H1 (cell line): ENCODE data around the gene ZNF23. TPM values are rescaled to one million over a fixed set of nuclear protein-coding genes. Genes with fewer than 3 reads are reported as not detected.

Experiments
- BCL11A ChIP-seq, 2 experiments: IDR thresholded peaks; one replicate each; pipeline ENCODE4 v1.6.1; 2011; ENCODE audit warnings: low read depth in 2 of 2, low read length in 2 of 2, mild to moderate bottlenecking in 2 of 2
- BRCA1 ChIP-seq: IDR thresholded peaks from 2 replicates; pipeline ENCODE4 v1.6.1; 2012; ENCODE audit warnings: low read depth, low read length, improper control_type of control experiment
- CTCF ChIP-seq, 3 experiments: IDR thresholded peaks; 1 replicate in 2 of 3; 2 replicates in 1 of 3; pipeline versions ENCODE4 v1.5.1 to v1.6.1; 2011; ENCODE audit warnings: low read length in 3 of 3, mild to moderate bottlenecking in 3 of 3, inconsistent platforms in 2 of 3, low read depth in 1 of 3, moderate library complexity in 1 of 3; ENCODE audit not compliant: insufficient read depth in 1 of 3; ENCODE audit errors: control extremely low read depth in 1 of 3
- E2F6 ChIP-seq: IDR thresholded peaks from 2 replicates; pipeline ENCODE4 v1.6.1; 2012; ENCODE audit warnings: inconsistent platforms
- GTF2F1 ChIP-seq: IDR thresholded peaks from 2 replicates; pipeline ENCODE4 v1.6.1; 2012; ENCODE audit warnings: low read depth, low read length, improper control_type of control experiment, borderline replicate concordance
- HDAC6 ChIP-seq: IDR thresholded peaks from one replicate; pipeline ENCODE4 v1.7.1; 2012; ENCODE audit warnings: low read depth, mild to moderate bottlenecking, inconsistent platforms, low read length, moderate library complexity
- KDM1A ChIP-seq: fragments of 200-600, 300-600 bp; sonication (generic); IDR thresholded peaks from 2 replicates; pipeline ENCODE4 v1.7.1; 2016; ENCODE audit warnings: mild to moderate bottlenecking, low read length, borderline replicate concordance
- KDM4A ChIP-seq: IDR thresholded peaks from one replicate; pipeline ENCODE4 v1.7.1; 2012; ENCODE audit warnings: low read depth, mild to moderate bottlenecking, moderate library complexity, low read length, inconsistent platforms; ENCODE audit not compliant: severe bottlenecking
- MAFK ChIP-seq: IDR thresholded peaks from 2 replicates; pipeline ENCODE4 v1.6.1; 2012; ENCODE audit warnings: low read depth, mild to moderate bottlenecking, improper control_type of control experiment, low read length
- NANOG ChIP-seq: IDR thresholded peaks from 2 replicates; pipeline ENCODE4 v1.6.1; 2011; ENCODE audit warnings: low read length, low read depth, mild to moderate bottlenecking, inconsistent platforms; ENCODE audit not compliant: insufficient read depth, poor library complexity, severe bottlenecking
- PHF8 ChIP-seq: fragments of 200-600 bp; sonication (generic); conservative IDR thresholded peaks from 2 replicates; pipeline ENCODE4 v1.7.1; 2012; ENCODE audit warnings: low read depth, mild to moderate bottlenecking, inconsistent platforms, low read length, moderate library complexity
- POLR2AphosphoS5 ChIP-seq: IDR thresholded peaks from 2 replicates; pipeline ENCODE4 v1.6.1; 2011; ENCODE audit warnings: low read depth, low read length
- SIRT6 ChIP-seq: IDR thresholded peaks from one replicate; pipeline ENCODE4 v1.7.1; 2012; ENCODE audit warnings: low read length, inconsistent platforms
- SIX5 ChIP-seq: IDR thresholded peaks from 2 replicates; pipeline ENCODE4 v1.6.1; 2011; ENCODE audit warnings: mild to moderate bottlenecking, low read depth, low read length
- SUZ12 ChIP-seq: fragments of 200-600 bp; sonication (generic); IDR thresholded peaks from 2 replicates; pipeline ENCODE4 v1.6.1; 2012; ENCODE audit warnings: mild to moderate bottlenecking, inconsistent platforms, low read length, moderate library complexity, mixed read lengths
- polyA plus RNA-seq, 7 experiments: library from polyadenylated mRNA; depleted of rRNA in 3 of 7; stranded (reverse) in 5 of 7; unstranded in 2 of 7; fragments of >200 nt in 5 of 7; fragments of 200-250 nt in 2 of 7; gene quantifications; 1 replicate in 5 of 7; 2 replicates in 1 of 7; 4 replicates in 1 of 7; pipeline versions ENCODE4 v1.2.1 to v1.2.3, GENCODE V29; 2011 to 2013; ENCODE audit warnings: missing spikeins in 2 of 7, mixed read lengths in 2 of 7
- total RNA-seq: library from RNA; stranded (reverse); fragmentation: NEBNext Ultra II Directional; extraction: Animal tissue kit (Norgen Biotek cat#: 25700); gene quantifications from 2 replicates; pipeline ENCODE4 v1.2.1, GENCODE V29; 2021
- TF ChIP-seq, protein P1 (sequence below): IDR thresholded peaks from 2 replicates; pipeline ENCODE4 v1.6.1; 2012; ENCODE audit warnings: low read length, inconsistent platforms

Gene ZNF23
- total and polyA plus RNA-seq, 2 of the 8 experiments (the other 6 are each of a cell fraction or from before 2014, with no cell fraction given): 2.4 to 10.2 TPM

- TF ChIP-seq KDM4A: peak; percentile 97
- no peak for TF ChIP-seq BRCA1
- TF ChIP-seq HDAC6: peak; percentile 15
- no peak; the same call in 1 of the 2 replicates for TF ChIP-seq E2F6
- no peak for TF ChIP-seq NANOG
- no peak for TF ChIP-seq GTF2F1
- TF ChIP-seq SIRT6: no peak
- TF ChIP-seq KDM1A: peak; percentile 35; the same call in 1 of the 2 replicates
- TF ChIP-seq MAFK: peak; percentile 87; the same call in 1 of the 2 replicates
- TF ChIP-seq SUZ12: no peak
- TF ChIP-seq BCL11A (IDR thresholded peaks at IDR 0.05; ENCODE audit: low read depth in 2 of 2, low read length in 2 of 2): no peak
- no peak for TF ChIP-seq SIX5
- TF ChIP-seq POLR2AphosphoS5: no peak
- no peak for TF ChIP-seq CTCF (IDR thresholded peaks at IDR 0.05; ENCODE audit: control extremely low read depth in 1 of 3, insufficient read depth in 1 of 3, low read depth in 1 of 3, low read length in 3 of 3)
- TF ChIP-seq PHF8: no peak; the same call in 1 of the 2 replicates
- TF ChIP-seq, protein P1, sequence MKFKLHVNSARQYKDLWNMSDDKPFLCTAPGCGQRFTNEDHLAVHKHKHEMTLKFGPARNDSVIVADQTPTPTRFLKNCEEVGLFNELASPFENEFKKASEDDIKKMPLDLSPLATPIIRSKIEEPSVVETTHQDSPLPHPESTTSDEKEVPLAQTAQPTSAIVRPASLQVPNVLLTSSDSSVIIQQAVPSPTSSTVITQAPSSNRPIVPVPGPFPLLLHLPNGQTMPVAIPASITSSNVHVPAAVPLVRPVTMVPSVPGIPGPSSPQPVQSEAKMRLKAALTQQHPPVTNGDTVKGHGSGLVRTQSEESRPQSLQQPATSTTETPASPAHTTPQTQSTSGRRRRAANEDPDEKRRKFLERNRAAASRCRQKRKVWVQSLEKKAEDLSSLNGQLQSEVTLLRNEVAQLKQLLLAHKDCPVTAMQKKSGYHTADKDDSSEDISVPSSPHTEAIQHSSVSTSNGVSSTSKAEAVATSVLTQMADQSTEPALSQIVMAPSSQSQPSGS: peak; percentile 92
- TF ChIP-seq, all 59 proteins: peak for 18
These were observed 35.8 kb downstream of the ZNF23 start (continued) for GRCh38 chr16:71426069-71426879.
